GM12801 (cell line): Measurements from ENCODE around the gene KLHL41.

Experiments used
- CTCF ChIP-seq: IDR thresholded peaks from one replicate; pipeline ENCODE4 v1.5.1; 2011; ENCODE audit warnings: control low read depth; ENCODE audit not compliant: insufficient read length; ENCODE audit errors: extremely low read depth

The KLHL41 gene

GRCh38 chr2:169486487-169486886, 23.0 kb upstream of the KLHL41 start:
- no peak for TF ChIP-seq CTCF

DNA sequence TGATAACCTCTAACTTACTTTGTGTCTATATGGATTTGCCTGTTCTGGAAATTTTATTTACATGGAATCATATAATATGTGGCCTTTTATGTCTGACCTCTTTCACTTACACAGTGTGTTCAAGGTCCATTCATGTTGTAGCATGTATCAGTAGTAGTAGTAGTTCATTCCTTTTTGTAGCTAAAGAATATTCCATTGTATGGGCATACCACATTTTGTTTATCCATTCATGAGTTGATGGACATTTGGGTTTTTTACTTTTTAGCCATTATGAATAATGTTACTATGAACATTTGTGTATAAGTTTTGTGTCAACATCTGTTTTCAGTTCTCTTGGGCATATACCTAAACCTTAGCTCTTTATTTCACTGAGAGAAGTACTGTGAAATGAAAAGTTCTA, 18.7 kb upstream of the KLHL41 start:
- no peak for TF ChIP-seq CTCF

DNA sequence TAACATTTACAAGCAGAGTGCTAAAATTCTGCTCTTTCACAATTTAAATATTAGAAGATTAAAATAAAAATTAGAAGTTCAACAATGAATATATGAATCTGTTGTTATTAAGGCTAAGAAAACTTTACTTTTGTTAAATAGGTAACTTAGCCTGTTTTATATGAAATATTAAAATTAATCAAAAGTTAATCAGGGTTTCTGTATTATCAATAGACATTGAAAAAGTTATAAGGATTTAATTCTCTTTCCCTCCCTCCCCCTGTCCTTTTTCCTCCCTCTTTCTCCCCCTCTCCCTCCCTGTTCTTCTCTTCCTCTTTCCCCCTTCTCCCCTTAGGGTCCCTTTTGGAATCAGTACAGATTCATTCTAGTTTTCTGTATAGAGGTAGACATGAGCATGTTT, 18.1 kb upstream of the KLHL41 start:
- no peak for TF ChIP-seq CTCF

GRCh38 chr2:169493360-169493759, 16.1 kb upstream of the KLHL41 start:
- TF ChIP-seq CTCF, result no peak

DNA sequence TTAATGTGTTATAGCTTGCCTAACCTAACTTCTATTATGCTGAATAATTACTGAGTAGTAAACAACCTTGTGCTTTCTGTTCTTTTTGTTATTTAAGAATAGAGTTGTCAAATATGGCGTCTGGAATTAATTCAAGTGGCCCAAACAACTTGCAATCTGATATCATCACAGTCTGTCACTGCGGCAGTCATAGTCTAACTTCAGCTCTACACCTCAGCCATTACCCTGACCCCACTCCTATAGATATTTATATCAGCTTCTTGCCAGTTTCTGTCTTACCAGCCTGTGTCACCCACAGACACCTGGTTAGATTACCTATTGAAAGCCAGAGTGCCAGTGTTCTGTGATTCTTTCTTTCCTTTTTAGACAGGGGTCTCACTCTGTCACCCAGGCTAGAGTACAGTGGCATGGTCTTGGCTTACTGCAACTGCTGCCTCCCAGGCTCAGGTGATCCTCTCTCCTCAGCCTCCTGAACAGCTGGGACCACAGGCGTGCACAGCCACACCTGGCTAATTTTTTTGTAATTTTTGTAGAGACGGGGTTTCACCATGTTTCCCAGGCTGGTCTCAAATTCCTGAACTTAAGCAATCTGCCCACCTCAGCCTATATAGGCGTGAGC, 14.1 kb upstream of the KLHL41 start:
- no peak for TF ChIP-seq CTCF

GRCh38 chr2:169504651-169505050, 4.9 kb upstream of the KLHL41 start:
- TF ChIP-seq CTCF, result no peak

DNA sequence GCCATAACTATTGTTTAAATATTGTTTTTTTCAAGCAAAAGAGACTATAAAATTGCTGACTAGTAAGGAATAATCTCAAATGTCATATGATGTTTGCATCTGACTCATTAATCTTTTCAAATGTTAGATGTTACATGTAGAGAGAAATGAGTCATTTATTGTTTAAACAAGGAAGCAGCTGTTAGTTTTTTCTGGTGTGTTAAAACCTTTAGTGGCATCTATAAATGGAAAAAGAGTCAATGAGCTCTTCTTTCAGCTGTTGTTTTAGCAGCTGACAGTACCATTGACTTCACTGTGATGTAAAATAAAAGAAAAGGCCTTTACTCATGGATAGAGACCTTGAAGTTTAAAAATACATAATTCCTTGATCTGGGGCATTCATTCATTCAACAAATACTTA, 1.8 kb upstream of the KLHL41 start:
- no peak for TF ChIP-seq CTCF

GRCh38 chr2:169509955-169510354, 453 bp downstream of the KLHL41 start:
- TF ChIP-seq CTCF, result no peak
